H1 (cell line): ENCODE results near the gene TMEM130.

Experiments used
- CBX5 ChIP-seq: fragments of 300-800, 300-1000 bp; sonication (generic); IDR thresholded peaks from 2 replicates; pipeline ENCODE4 v1.7.1; 2016; ENCODE audit warnings: antibody characterized with exemption, low read length, low read depth
- CTBP2 ChIP-seq: IDR thresholded peaks from 2 replicates; pipeline ENCODE4 v1.7.0; 2011; ENCODE audit warnings: borderline replicate concordance, mild to moderate bottlenecking, moderate library complexity, mixed read lengths, low read length; ENCODE audit not compliant: insufficient read depth, insufficient read length
- POLR2A ChIP-seq, 2 experiments: IDR thresholded peaks; 1 replicate in 1 of 2; 2 replicates in 1 of 2; pipeline ENCODE4 v1.6.1; 2011; ENCODE audit warnings: low read depth in 2 of 2, low read length in 2 of 2, mild to moderate bottlenecking in 2 of 2; ENCODE audit errors: control extremely low read depth in 1 of 2
- POLR2AphosphoS5 ChIP-seq: IDR thresholded peaks from 2 replicates; pipeline ENCODE4 v1.6.1; 2011; ENCODE audit warnings: low read depth, low read length
- SP1 ChIP-seq: IDR thresholded peaks from 2 replicates; pipeline ENCODE4 v1.6.1; 2011; ENCODE audit warnings: low read depth, low read length
- TF ChIP-seq, protein P1 (sequence below), 3 experiments: IDR thresholded peaks; 1 replicate in 2 of 3; 2 replicates in 1 of 3; pipeline versions ENCODE4 v1.5.1 to v1.6.1; 2011; ENCODE audit warnings: low read length in 3 of 3, mild to moderate bottlenecking in 3 of 3, inconsistent platforms in 2 of 3, low read depth in 1 of 3, moderate library complexity in 1 of 3; ENCODE audit not compliant: insufficient read depth in 1 of 3; ENCODE audit errors: control extremely low read depth in 1 of 3

DNA sequence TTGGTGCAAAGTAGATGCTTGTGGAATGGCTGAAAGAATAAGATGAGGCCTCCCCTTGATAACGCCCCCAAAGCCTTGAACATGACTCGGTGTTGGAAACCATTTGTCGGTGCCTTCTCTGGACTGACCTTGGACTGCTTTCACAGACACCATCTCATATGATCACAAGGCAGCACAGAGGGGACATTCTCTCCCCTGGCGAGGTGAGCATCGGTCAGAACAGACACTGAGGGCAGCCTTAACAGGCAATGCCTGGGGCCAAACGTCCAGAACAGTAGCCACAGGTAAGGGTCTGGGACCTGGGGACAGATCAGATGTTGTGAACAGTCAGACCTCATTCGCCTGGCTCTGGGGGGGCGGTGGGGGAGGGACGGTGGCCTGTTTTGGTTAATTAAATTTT lies 5.7 kb upstream of the TMEM130 start:
- TF ChIP-seq, protein P1, sequence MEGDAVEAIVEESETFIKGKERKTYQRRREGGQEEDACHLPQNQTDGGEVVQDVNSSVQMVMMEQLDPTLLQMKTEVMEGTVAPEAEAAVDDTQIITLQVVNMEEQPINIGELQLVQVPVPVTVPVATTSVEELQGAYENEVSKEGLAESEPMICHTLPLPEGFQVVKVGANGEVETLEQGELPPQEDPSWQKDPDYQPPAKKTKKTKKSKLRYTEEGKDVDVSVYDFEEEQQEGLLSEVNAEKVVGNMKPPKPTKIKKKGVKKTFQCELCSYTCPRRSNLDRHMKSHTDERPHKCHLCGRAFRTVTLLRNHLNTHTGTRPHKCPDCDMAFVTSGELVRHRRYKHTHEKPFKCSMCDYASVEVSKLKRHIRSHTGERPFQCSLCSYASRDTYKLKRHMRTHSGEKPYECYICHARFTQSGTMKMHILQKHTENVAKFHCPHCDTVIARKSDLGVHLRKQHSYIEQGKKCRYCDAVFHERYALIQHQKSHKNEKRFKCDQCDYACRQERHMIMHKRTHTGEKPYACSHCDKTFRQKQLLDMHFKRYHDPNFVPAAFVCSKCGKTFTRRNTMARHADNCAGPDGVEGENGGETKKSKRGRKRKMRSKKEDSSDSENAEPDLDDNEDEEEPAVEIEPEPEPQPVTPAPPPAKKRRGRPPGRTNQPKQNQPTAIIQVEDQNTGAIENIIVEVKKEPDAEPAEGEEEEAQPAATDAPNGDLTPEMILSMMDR (IDR thresholded peaks at IDR 0.05; ENCODE audit: control extremely low read depth in 1 of 3, insufficient read depth in 1 of 3, low read depth in 1 of 3, low read length in 3 of 3), result no peak
- TF ChIP-seq POLR2AphosphoS5 (no peak), CTBP2 (no peak), CBX5 (no peak), SP1 (no peak), POLR2A (IDR thresholded peaks at IDR 0.05; ENCODE audit: control extremely low read depth in 1 of 2, low read depth in 2 of 2, low read length in 2 of 2) (no peak)
